Measurements from ENCODE around the gene HPSE2. TPM values are rescaled to one million over a fixed set of nuclear protein-coding genes. Genes with fewer than 3 reads are reported as not detected.

The HPSE2 gene
- total and polyA plus RNA-seq, 2 of the 8 experiments (the other 6 are each of a cell fraction or from before 2014, with no cell fraction given), result 0.41 to 0.58 TPM

DNA sequence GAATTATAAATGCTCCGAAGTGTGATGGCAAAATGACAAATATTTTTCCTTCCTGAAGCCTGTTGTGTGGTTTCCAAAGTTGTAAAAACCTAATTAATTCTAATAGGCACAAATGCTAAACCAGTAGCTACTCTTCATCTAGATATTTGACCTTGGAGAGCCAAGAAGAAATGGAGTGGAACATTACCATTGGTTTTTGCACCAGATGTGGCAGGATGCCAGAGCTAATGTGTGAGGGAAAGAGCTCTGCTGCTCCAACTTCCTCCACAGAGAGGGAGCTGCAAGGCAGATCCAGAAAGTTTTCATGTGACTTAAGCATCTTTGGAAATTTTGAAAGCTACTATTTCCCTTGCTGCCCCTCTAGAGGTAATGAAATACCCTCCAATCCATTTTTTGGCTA lies 723.8 kb downstream of the HPSE2 start:
- TF ChIP-seq RAD21 (IDR thresholded peaks at IDR 0.05 in 1 of 2, conservative IDR thresholded peaks at IDR 0.05 in 1 of 2; ENCODE audit: low read depth in 2 of 2, low read length in 2 of 2) (no peak), JUN (IDR thresholded peaks at IDR 0.05; ENCODE audit: low read depth, low read length) (no peak), HDAC6 (IDR thresholded peaks at IDR 0.05; ENCODE audit: low read depth, low read length) (no peak), CHD1 (IDR thresholded peaks at IDR 0.05; ENCODE audit: low read depth, low read length) (no peak), ATF2 (IDR thresholded peaks at IDR 0.05; ENCODE audit: low read length) (no peak), CREB1 (IDR thresholded peaks at IDR 0.05) (no peak)
- Histone ChIP-seq H2BK120ac (replicated peaks; ENCODE audit: low read depth, low read length) (no peak overlapping the region), H3K36me3 (ENCODE audit: control insufficient read depth in 2 of 4, insufficient read depth in 4 of 4, low read length in 3 of 4) (no peaks in the 10 kb centered on the region), H3K4me3 (ENCODE audit: extremely low read depth in 1 of 4, insufficient read depth in 2 of 4, low read depth in 3 of 4, low read length in 4 of 4) (no peak overlapping the region), H2BK5ac (ENCODE audit: low read depth, low read length) (no peak overlapping the region), H4K8ac (ENCODE audit: extremely low read depth, insufficient read depth, low read length) (no peak overlapping the region), H3K23me2 (ENCODE audit: low read depth, low read length) (peaks cover 2% of the 10 kb centered on the region; the same call in 1 of the 2 replicates), H3K4me1 (replicated peaks in 1 of 4; ENCODE audit: control insufficient read depth in 3 of 4, insufficient read depth in 4 of 4, low read length in 3 of 4) (no peaks in the 10 kb centered on the region), H3K4ac (replicated peaks; ENCODE audit: insufficient read length, low read depth, low read length) (no peak overlapping the region), H3K14ac (ENCODE audit: insufficient read length) (no peak overlapping the region), H2AK5ac (ENCODE audit: low read depth, low read length) (no peak overlapping the region), H3K27me3 (replicated peaks in 1 of 4; ENCODE audit: control insufficient read depth in 3 of 4, extremely low read depth in 1 of 4, insufficient read depth in 3 of 4, low read length in 3 of 4) (no peaks in the 10 kb centered on the region), H3K9ac (replicated peaks in 1 of 4; ENCODE audit: extremely low read depth in 1 of 4, low read depth in 3 of 4, low read length in 3 of 4) (no peak overlapping the region), H3K79me2 (ENCODE audit: control insufficient read depth in 1 of 2, insufficient read depth in 2 of 2, low read length in 2 of 2) (no peaks in the 10 kb centered on the region), H3K27ac (ENCODE audit: low read depth, low read length) (no peak overlapping the region), H3K23ac (ENCODE audit: insufficient read length) (no peak overlapping the region), H2BK15ac (ENCODE audit: low read length) (no peak overlapping the region), H3K18ac (ENCODE audit: extremely low read depth, low read length) (no peak overlapping the region), H4K20me1 (replicated peaks in 1 of 2; ENCODE audit: control insufficient read depth in 1 of 2, insufficient read depth in 2 of 2, low read length in 2 of 2) (no peaks in the 10 kb centered on the region), H4K91ac (replicated peaks; ENCODE audit: insufficient read length, low read length) (no peak overlapping the region), H3K9me3 (ENCODE audit: insufficient read depth in 2 of 2, low read depth in 1 of 2, low read length in 1 of 2) (no peaks in the 10 kb centered on the region), H2BK20ac (ENCODE audit: low read length) (no peak overlapping the region), H2BK12ac (ENCODE audit: low read depth, low read length) (no peak overlapping the region), H3K79me1 (ENCODE audit: low read depth, low read length) (no peaks in the 10 kb centered on the region), H4K5ac (ENCODE audit: insufficient read length, low read depth, low read length) (no peak overlapping the region), H2AFZ (ENCODE audit: low read length) (no peak overlapping the region), H3K56ac (replicated peaks; ENCODE audit: insufficient read length, low read depth, low read length) (no peak overlapping the region), H3K4me2 (ENCODE audit: insufficient read depth in 1 of 2, low read depth in 2 of 2, low read length in 2 of 2) (no peak overlapping the region)
- ChIA-PET POLR2A (ENCODE audit: partially characterized antibody) (no interaction called here), CTCF (ENCODE audit: partially characterized antibody) (interaction anchor here (1.3 kb wide), 1 partner anchor 152 kb away, joined by 4 read pairs; no protein-coding TSS in a partner anchor)
- DNase-seq (ENCODE audit: low read depth in 1 of 2, low spot score in 2 of 2) (no peak), FAIRE-seq (no peak)
- 100% methylated on average over 1 of the region's 1 CpG; no CpG with 5 or more reads in 1 of the 2 experiments for WGBS, 2 experiments (ENCODE audit: extremely low coverage in 1 of 2, insufficient coverage in 1 of 2, insufficient read length in 1 of 2, insufficient replicate concordance in 2 of 2, low coverage in 1 of 2, low lambda C conversion rate in 2 of 2, missing lambda C conversion rate in 1 of 2)

Data from H1 (cell line).